GM21423 (cell line): Measurements from ENCODE around the gene EPB41L1.

Experiments
- ATAC-seq: cut with Tn5 transposase; IDR thresholded peaks from one replicate; pipeline ENCODE4 v1.9.1; 2021; ENCODE audit warnings: mild to moderate bottlenecking, moderate library complexity; ENCODE audit not compliant: unreplicated experiment

The EPB41L1 gene

DNA sequence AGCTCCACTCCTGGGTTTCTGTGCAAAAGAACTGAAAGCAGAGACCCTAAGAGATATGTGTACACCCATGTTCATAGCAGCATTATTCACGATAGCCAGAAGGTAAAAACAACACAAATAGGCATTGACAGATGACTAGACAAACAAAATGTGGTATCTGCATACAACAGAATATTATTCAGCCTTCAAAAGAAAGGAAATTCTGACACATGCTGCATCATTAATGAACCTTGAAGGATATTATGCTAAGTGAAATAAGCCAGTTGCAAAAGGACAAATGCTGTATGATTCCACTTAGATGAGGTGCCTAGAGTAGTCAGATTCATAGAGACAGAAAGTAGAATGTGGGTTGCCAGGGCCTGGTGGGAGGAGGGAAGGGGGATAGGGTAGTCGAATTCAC, 99.5 kb downstream of the EPB41L1 start:
- no peak for ATAC-seq

DNA sequence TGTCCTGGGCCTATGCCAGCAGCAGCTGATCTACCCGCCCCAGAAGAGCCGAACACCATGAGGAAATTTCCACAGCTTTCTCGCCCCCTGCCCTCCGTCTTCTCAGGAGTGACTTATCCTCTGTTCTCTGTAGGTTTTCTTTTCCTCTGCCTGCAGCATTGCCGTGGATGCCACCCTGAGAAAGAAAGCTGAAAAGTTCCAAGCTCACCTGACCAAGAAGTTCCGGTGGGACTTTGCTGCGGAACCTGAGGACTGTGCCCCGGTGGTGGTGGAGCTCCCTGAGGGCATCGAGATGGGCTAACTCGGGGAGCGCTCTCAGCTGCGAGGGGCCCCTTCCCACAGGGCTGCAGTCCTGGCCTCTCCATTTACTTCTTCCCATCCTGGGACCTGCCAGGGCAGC, 100.9 kb downstream of the EPB41L1 start:
- ATAC-seq = no peak

DNA sequence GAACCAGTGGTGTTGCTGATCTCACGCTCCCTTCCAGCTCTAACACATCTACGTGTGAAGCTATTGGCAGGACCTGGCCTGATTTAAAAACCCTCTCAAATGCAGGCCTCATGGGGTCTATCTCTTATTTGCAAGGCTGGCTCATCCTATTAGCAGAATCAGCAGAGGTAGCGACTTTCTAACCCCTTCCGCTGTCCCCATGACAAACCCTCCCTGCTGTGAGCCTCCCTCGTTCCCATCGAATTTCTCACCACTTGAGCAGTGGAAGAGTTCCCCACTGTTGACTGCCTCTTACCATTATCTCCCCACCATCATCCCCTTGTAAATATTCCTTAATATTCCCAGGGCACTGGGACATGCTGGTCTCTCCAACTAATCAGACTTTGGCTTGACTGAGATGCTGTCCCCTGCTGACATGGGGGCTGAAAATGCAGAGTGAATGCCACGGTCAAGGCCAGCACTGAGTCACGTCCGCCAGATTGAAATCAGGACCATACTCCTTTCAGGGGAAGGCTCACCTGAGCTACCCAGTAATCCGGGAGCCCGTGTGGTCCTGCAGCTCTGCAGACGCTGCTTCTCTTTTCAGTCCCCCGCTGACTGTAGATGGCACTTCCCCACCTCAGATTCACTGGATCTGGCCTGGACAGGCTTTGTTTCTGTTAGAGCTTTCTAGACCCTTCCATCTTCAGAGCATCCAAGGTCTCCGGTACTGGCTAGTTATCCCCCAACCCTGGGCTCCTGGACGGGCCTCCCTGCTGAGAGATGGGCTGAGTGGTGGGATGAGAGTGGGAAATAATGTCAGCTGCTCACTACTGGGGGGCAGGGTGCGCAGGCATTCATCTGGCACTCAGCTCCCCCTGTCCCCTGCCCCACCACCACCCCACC, 104.9 kb downstream of the EPB41L1 start:
- no peak for ATAC-seq

- no peak for ATAC-seq
These were observed 105.8 kb downstream of the EPB41L1 start for GRCh38 chr20:36260316-36260715.

DNA sequence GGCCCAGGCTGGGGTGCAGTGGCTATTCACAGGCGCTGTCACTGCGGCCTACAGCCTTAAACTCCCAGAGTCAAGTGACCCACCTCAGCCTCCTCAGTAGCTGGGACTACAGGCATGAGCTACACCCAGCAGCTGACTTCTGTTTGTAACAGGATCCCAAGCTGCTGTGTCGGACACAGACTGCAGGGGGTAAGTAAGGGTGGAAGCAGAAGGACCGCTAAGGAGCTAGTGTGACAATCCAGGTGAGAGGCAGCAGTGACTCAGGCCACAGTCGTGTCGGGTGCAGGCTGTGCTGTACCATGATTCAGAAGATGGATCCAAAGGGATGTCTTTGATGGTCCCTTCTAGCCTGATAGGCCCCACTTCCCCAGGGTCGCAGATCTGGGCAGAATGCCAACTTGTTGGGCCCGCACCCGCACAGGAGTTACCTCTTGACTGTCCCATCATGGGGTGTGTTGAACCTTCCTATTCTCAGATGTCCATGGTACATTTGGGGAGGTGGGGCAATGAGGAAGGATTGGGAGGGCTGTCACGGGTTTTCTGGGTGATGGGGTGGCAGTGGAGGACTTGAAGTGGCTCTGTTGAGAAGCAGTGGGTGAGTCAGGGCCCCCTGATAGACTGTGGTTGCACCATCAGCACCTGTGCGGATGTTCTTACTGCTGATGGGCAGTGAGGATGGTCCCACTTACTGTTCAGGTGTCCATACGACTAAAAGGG, 107.0 kb downstream of the EPB41L1 start:
- no peak for ATAC-seq

DNA sequence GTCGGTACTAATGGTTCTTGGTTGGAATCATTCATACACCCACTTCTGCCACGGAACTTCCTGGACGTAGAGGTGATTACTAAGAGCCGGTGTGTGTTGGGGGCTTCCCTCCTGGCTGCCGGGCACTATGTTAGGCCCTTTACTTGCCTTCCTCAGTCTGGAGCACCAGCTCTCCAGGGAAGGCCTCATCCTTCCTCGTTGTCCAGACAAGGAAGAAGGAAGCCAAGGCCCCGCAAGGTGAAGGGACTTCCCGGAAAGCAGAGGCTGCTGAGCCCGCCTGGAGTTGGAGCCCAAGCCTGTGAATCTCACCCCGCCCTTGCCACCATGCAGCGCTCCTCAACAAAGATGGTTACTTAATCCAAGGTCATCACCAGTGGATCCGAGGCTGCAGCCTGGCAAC, 107.9 kb downstream of the EPB41L1 start:
- no peak for ATAC-seq

- no peak for ATAC-seq
These were observed 110.1 kb downstream of the EPB41L1 start for GRCh38 chr20:36264426-36265246.

DNA sequence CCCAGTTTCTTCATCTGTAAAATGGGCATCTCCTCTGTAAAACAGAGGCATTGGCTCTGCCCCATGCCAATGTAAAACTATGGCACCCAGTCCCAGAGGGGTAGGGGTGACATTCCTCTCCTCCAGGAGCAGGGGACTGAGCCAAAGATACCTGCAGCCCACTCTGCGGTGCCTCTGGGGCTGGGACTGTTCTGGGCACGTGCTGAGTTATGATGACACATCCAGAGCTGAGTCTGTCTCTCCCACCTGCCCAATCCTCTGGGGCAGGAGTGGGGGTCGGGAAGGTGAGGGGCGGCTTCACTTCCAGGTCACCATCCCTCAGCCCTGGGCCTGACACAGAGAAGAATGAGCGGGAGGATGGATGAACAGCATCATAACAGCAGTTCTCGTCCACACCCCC, 111.6 kb downstream of the EPB41L1 start:
- no peak for ATAC-seq

- no peak for ATAC-seq
These were observed 113.3 kb downstream of the EPB41L1 start for GRCh38 chr20:36267605-36268381.

- ATAC-seq = no peak
These were observed 114.2 kb downstream of the EPB41L1 start for GRCh38 chr20:36268440-36269342.

- no peak for ATAC-seq
These were observed 115.0 kb downstream of the EPB41L1 start for GRCh38 chr20:36269507-36269906.

GRCh38 chr20:36270744-36271638, 116.5 kb downstream of the EPB41L1 start:
- no peak for ATAC-seq

- ATAC-seq = no peak
These were observed 117.4 kb downstream of the EPB41L1 start for GRCh38 chr20:36271639-36272546.

DNA sequence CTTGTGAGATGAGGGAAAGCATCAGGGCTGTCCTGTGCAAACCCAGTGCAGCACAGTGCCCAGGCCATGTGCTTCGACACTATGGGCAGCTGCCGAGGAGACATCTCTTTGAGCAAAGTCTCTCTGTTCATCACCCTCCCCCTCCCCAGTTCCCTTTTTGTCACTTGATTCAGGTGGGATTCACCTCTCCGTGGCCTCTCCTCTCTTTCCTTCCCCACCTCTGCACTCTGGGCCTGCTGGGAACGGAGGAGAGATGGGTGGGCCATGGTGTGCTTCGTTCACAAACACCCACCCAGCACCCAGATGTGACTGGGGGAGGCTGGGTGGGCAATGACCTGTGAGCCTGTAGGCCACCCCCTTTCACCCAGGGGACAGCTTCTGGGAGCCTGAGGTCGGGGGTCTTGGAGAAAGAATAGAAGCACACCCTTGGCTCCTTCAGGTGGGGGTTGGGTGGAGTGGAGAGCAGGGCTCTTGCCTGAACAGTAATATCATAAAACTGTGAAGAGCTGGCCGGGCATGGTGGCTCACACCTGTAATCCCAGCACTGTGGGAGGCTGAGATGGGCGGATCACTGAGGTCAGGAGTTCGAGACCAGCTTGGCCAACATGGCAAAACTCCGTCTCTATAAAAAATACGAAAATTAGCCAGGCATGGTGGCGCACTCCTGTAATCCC, 118.1 kb downstream of the EPB41L1 start:
- ATAC-seq = no peak

- no peak for ATAC-seq
These were observed 119.1 kb downstream of the EPB41L1 start for GRCh38 chr20:36273414-36274180.

GRCh38 chr20:36274181-36274841, 119.8 kb downstream of the EPB41L1 start:
- ATAC-seq = no peak
